Astrocyte (in vitro differentiated cells and primary cell): ENCODE results near the gene PAM. TPM values are rescaled to one million over a fixed set of nuclear protein-coding genes. Genes with fewer than 3 reads are reported as not detected.

Source experiments
- DNase-seq: peaks from one replicate; pipeline ENCODE4 v3.0.0-alpha.2; 2010; ENCODE audit warnings: low read depth
- FAIRE-seq: peaks from 2 replicates; lab custom pipeline; 2011; peaks lifted over from hg19 to GRCh38; lab: Jason Lieb, UNC
- H2AFZ ChIP-seq: 2 replicates; pipeline ENCODE4 v1.6.0; 2012; ENCODE audit warnings: low read depth, low read length, inconsistent platforms
- H3K27ac ChIP-seq: 2 replicates; pipeline ENCODE4 v1.5.1; 2011; ENCODE audit warnings: low read depth, low read length, inconsistent platforms
- H3K27me3 ChIP-seq: 2 replicates; pipeline ENCODE4 v1.6.0; 2011; ENCODE audit warnings: low read length, inconsistent platforms; ENCODE audit not compliant: insufficient read depth
- H3K36me3 ChIP-seq: 2 replicates; pipeline ENCODE4 v1.5.1; 2011; ENCODE audit warnings: low read length, inconsistent platforms; ENCODE audit not compliant: insufficient read depth
- H3K4me1 ChIP-seq: 2 replicates; pipeline ENCODE4 v1.5.1; 2011; ENCODE audit warnings: low read length, inconsistent platforms; ENCODE audit not compliant: insufficient read depth
- H3K4me2 ChIP-seq: 2 replicates; pipeline ENCODE4 v1.6.0; 2012; ENCODE audit warnings: low read length, inconsistent platforms
- H3K4me3 ChIP-seq: 2 replicates; pipeline ENCODE4 v1.5.1; 2011; ENCODE audit warnings: low read depth, mild to moderate bottlenecking, low read length, inconsistent platforms; ENCODE audit not compliant: insufficient read depth
- H3K79me2 ChIP-seq: 2 replicates; pipeline ENCODE4 v1.6.0; 2012; ENCODE audit warnings: mild to moderate bottlenecking, low read length, inconsistent platforms; ENCODE audit not compliant: insufficient read depth
- H3K9ac ChIP-seq: 2 replicates; pipeline ENCODE4 v1.6.0; 2012; ENCODE audit warnings: mild to moderate bottlenecking, low read length, inconsistent platforms
- H3K9me3 ChIP-seq: 2 replicates; pipeline ENCODE4 v1.5.1; 2012; ENCODE audit warnings: low read depth, mild to moderate bottlenecking, low read length, inconsistent platforms; ENCODE audit not compliant: insufficient read depth
- H4K20me1 ChIP-seq: 2 replicates; pipeline ENCODE4 v1.6.0; 2012; ENCODE audit warnings: low read length, inconsistent platforms; ENCODE audit not compliant: insufficient read depth
- H3K27ac Mint-ChIP-seq: one replicate; pipeline ENCODE4 v1.8.0; 2021; ENCODE audit warnings: mild to moderate bottlenecking, mixed read lengths; ENCODE audit not compliant: unreplicated experiment
- H3K27me3 Mint-ChIP-seq: one replicate; pipeline ENCODE4 v1.8.0; 2021; ENCODE audit warnings: low read depth, mixed read lengths; ENCODE audit not compliant: unreplicated experiment
- H3K36me3 Mint-ChIP-seq: one replicate; pipeline ENCODE4 v1.8.0; 2021; ENCODE audit warnings: low read depth, mixed read lengths; ENCODE audit not compliant: unreplicated experiment
- H3K4me1 Mint-ChIP-seq: one replicate; pipeline ENCODE4 v1.8.0; 2021; ENCODE audit warnings: low read depth, mixed read lengths; ENCODE audit not compliant: unreplicated experiment
- H3K4me3 Mint-ChIP-seq: one replicate; pipeline ENCODE4 v1.8.0; 2021; ENCODE audit warnings: mild to moderate bottlenecking, moderate library complexity, mixed read lengths; ENCODE audit not compliant: unreplicated experiment
- H3K9me3 Mint-ChIP-seq: one replicate; pipeline ENCODE4 v1.8.0; 2021; ENCODE audit warnings: mild to moderate bottlenecking, mixed read lengths; ENCODE audit not compliant: unreplicated experiment
- CTCF ChIP-seq: IDR thresholded peaks from 2 replicates; pipeline ENCODE4 v1.5.1; 2011; ENCODE audit warnings: low read depth, mild to moderate bottlenecking, inconsistent platforms, low read length, moderate library complexity; ENCODE audit not compliant: insufficient read depth
- EZH2 ChIP-seq: IDR thresholded peaks from 2 replicates; pipeline ENCODE4 v1.6.1; 2012; ENCODE audit warnings: mild to moderate bottlenecking, low read length, inconsistent platforms; ENCODE audit not compliant: insufficient read depth
- total RNA-seq: library from RNA; stranded (reverse); gene quantifications from 2 replicates; pipeline ENCODE4 v1.2.1, GENCODE V29; 2021

PAM gene
- total RNA-seq, 1 donor from 2014 or later: 301 TPM

GRCh38 chr5:102865510-102866236, 110.6 kb downstream of the PAM start:
- H3K79me2 ChIP-seq: peaks cover 13% of the 10 kb centered on the region
- H4K20me1 ChIP-seq: no peaks in the 10 kb centered on the region
- H3K4me1 Mint-ChIP-seq: peaks cover 20% of the 10 kb centered on the region
- TF ChIP-seq EZH2: no peak
- no peak for TF ChIP-seq CTCF
- peak overlapping the region; percentile 90 for H3K4me2 ChIP-seq
- no peaks in the 10 kb centered on the region for H3K27me3 Mint-ChIP-seq
- H2AFZ ChIP-seq: peak overlapping the region; percentile 79
- H3K9me3 ChIP-seq: no peaks in the 10 kb centered on the region
- H3K4me3 Mint-ChIP-seq: peak overlapping the region; percentile 84
- H3K36me3 ChIP-seq: no peaks in the 10 kb centered on the region
- H3K9ac ChIP-seq: peak overlapping the region; percentile 91
- no peaks in the 10 kb centered on the region for H3K9me3 Mint-ChIP-seq
- peak; percentile 74 for FAIRE-seq
- peak overlapping the region; percentile 96 for H3K27ac Mint-ChIP-seq
- H3K27me3 ChIP-seq: no peaks in the 10 kb centered on the region
- H3K27ac ChIP-seq: peak overlapping the region; percentile 93
- H3K36me3 Mint-ChIP-seq: peaks cover 3% of the 10 kb centered on the region
- DNase-seq: peak; percentile 86
- peaks cover 18% of the 10 kb centered on the region for H3K4me1 ChIP-seq
- H3K4me3 ChIP-seq: peak overlapping the region; percentile 97

- Histone ChIP-seq H3K36me3 (no peaks in the 10 kb centered on the region), H3K4me3 (peak overlapping the region; percentile 97), H4K20me1 (no peaks in the 10 kb centered on the region), H2AFZ (peak overlapping the region; percentile 79), H3K9ac (peak overlapping the region; percentile 91), H3K9me3 (no peaks in the 10 kb centered on the region), H3K79me2 (peaks cover 13% of the 10 kb centered on the region), H3K4me2 (peak overlapping the region; percentile 90), H3K27ac (peak overlapping the region; percentile 93), H3K27me3 (no peaks in the 10 kb centered on the region), H3K4me1 (peaks cover 18% of the 10 kb centered on the region)
- Mint-ChIP-seq H3K27ac (peak overlapping the region; percentile 88), H3K4me3 (peak overlapping the region; percentile 84), H3K4me1 (peaks cover 20% of the 10 kb centered on the region), H3K36me3 (peaks cover 2% of the 10 kb centered on the region), H3K9me3 (no peaks in the 10 kb centered on the region), H3K27me3 (no peaks in the 10 kb centered on the region)
- TF ChIP-seq CTCF: no peak
- TF ChIP-seq EZH2: no peak
- FAIRE-seq (no peak), DNase-seq (no peak)
Observed at GRCh38 chr5:102866237-102866600, 111.1 kb downstream of the PAM start.
